Measurements from ENCODE around the gene PPP1R16B.
"Not testable (repeated sequence)": the region's sequence is repeated elsewhere in the genome, so short reads cannot be mapped to it uniquely, and the experiment has no call there.

Gene PPP1R16B

GRCh38 chr20:38847840-38848239, 42.3 kb downstream of the PPP1R16B start:
- no peak for DNase-seq (ENCODE audit: low read depth in 2 of 2)

GRCh38 chr20:38853759-38854158, 48.3 kb downstream of the PPP1R16B start:
- DNase-seq (ENCODE audit: low read depth in 2 of 2) = no peak

GRCh38 chr20:38854654-38855066, 49.2 kb downstream of the PPP1R16B start:
- DNase-seq (ENCODE audit: low read depth in 2 of 2) = no peak

- no peak for DNase-seq (ENCODE audit: low read depth in 2 of 2)
Measured at GRCh38 chr20:38855356-38855755, 49.9 kb downstream of the PPP1R16B start.

- no peak for DNase-seq (ENCODE audit: low read depth in 2 of 2)
Measured at GRCh38 chr20:38856570-38856969, 51.1 kb downstream of the PPP1R16B start.

GRCh38 chr20:38857703-38858102, 52.2 kb downstream of the PPP1R16B start:
- DNase-seq (ENCODE audit: low read depth in 2 of 2) = no peak

- no peak for DNase-seq (ENCODE audit: low read depth in 2 of 2)
Measured at GRCh38 chr20:38859070-38859690, 53.7 kb downstream of the PPP1R16B start.

- DNase-seq (ENCODE audit: low read depth in 2 of 2) = not testable (repeated sequence)
Measured at GRCh38 chr20:38859857-38860256, 54.4 kb downstream of the PPP1R16B start.

- no peak for DNase-seq (ENCODE audit: low read depth in 2 of 2)
Measured at GRCh38 chr20:38861071-38861401, 55.5 kb downstream of the PPP1R16B start.

- DNase-seq (ENCODE audit: low read depth in 2 of 2) = no peak
Measured at GRCh38 chr20:38862226-38862625, 56.7 kb downstream of the PPP1R16B start.

- peak in 1 of 2 donors; percentile 17 for DNase-seq (ENCODE audit: low read depth in 2 of 2)
Measured at GRCh38 chr20:38863024-38863851, 57.7 kb downstream of the PPP1R16B start.

- no peak for DNase-seq (ENCODE audit: low read depth in 2 of 2)
Measured at GRCh38 chr20:38864662-38865061, 59.2 kb downstream of the PPP1R16B start.

GRCh38 chr20:38866265-38867061, 61.0 kb downstream of the PPP1R16B start:
- DNase-seq (ENCODE audit: low read depth in 2 of 2) = no peak

- DNase-seq (ENCODE audit: low read depth in 2 of 2) = no peak
Measured at GRCh38 chr20:38867062-38867359, 61.5 kb downstream of the PPP1R16B start.

- no peak for DNase-seq (ENCODE audit: low read depth in 2 of 2)
Measured at GRCh38 chr20:38870733-38871559, 65.4 kb downstream of the PPP1R16B start.

- DNase-seq (ENCODE audit: low read depth in 2 of 2) = no peak
Measured at GRCh38 chr20:38871560-38871953, 66.1 kb downstream of the PPP1R16B start.

- no peak for DNase-seq (ENCODE audit: low read depth in 2 of 2)
Measured at GRCh38 chr20:38872036-38872435, 66.5 kb downstream of the PPP1R16B start.

- DNase-seq (ENCODE audit: low read depth in 2 of 2) = no peak
Measured at GRCh38 chr20:38872491-38873049, 67.1 kb downstream of the PPP1R16B start.

GRCh38 chr20:38873050-38873581, 67.6 kb downstream of the PPP1R16B start:
- DNase-seq (ENCODE audit: low read depth in 2 of 2) = peak; percentile 62 to 70

GRCh38 chr20:38874460-38875174, 69.1 kb downstream of the PPP1R16B start:
- no peak for DNase-seq (ENCODE audit: low read depth in 2 of 2)

Data from stimulated activated CD8-positive, alpha-beta memory T cell treated with anti-CD3 and anti-CD28 coated beads, Interleukin-2, amount 100 ng/mL, for 1 hour (primary cell).